AG04449 (cell line): ENCODE measurements around the gene COBL.

ENCODE experiments used
- CTCF ChIA-PET: fragments of 350-600 bp; formaldehyde crosslinking; extraction: SDS; loops from one replicate; lab custom pipeline; 2021; ENCODE audit warnings: antibody characterized with exemption; lab: Yijun Ruan, JAX
- POLR2A ChIA-PET: fragments of 400-600, 350-600 bp; formaldehyde crosslinking; extraction: SDS; loops from one replicate; lab custom pipeline; 2020; ENCODE audit warnings: antibody characterized with exemption, inconsistent platforms; lab: Yijun Ruan, JAX
- DNase-seq: peaks from one replicate; pipeline ENCODE4 v3.0.0-alpha.2; 2010; ENCODE audit warnings: low read depth, low spot score
- H3K4me3 ChIP-seq: 2 replicates; pipeline ENCODE4 v1.5.1; 2011; ENCODE audit warnings: low read depth, mild to moderate bottlenecking, control low read depth, low read length
- TF ChIP-seq, protein P1 (sequence below): IDR thresholded peaks from one replicate; pipeline ENCODE4 v1.5.1; 2011; ENCODE audit warnings: mild to moderate bottlenecking, moderate library complexity, low read length, control low read depth, inconsistent platforms; ENCODE audit not compliant: insufficient read depth; ENCODE audit errors: missing control alignments

Gene COBL

DNA sequence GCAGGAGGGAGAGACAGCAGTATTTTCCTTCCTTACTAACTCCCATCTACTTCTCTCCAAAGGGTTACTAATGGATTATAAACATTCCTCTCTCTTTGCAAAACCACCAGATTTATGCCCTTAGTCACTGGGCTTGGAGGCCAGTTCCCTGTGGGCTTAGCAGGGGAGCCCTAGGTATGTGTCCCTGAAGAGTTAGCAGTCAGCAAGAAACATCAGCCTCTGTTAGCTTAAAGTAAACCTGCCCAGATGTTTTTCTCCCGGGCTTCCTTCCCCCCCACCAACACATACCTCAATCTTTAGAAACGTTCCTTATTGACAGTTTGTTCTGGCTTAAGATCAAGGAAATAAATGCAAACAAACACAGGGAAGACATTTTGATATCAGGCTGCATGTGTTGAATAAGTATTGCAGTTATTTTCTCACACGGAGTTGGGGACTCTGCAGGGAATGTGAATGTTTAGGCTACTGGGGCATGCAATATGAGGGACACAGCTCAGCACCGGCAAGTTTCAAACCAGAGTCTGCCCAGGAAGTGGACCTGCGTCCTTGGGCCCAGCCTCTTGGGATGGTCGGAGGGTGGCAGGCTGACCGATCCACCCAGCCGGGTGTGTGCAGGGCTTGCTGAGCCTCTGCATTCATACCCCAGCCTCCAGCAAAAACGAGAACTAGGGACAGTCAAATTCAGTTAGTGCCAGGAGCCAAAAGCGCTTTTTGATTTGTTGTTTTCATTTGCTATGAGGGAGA is 281.9 kb downstream of the COBL start:
- TF ChIP-seq, protein P1, sequence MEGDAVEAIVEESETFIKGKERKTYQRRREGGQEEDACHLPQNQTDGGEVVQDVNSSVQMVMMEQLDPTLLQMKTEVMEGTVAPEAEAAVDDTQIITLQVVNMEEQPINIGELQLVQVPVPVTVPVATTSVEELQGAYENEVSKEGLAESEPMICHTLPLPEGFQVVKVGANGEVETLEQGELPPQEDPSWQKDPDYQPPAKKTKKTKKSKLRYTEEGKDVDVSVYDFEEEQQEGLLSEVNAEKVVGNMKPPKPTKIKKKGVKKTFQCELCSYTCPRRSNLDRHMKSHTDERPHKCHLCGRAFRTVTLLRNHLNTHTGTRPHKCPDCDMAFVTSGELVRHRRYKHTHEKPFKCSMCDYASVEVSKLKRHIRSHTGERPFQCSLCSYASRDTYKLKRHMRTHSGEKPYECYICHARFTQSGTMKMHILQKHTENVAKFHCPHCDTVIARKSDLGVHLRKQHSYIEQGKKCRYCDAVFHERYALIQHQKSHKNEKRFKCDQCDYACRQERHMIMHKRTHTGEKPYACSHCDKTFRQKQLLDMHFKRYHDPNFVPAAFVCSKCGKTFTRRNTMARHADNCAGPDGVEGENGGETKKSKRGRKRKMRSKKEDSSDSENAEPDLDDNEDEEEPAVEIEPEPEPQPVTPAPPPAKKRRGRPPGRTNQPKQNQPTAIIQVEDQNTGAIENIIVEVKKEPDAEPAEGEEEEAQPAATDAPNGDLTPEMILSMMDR, result no peak
- ChIA-PET POLR2A (interaction anchor here (0.7 to 2.4 kb wide), 4 partner anchors 11 to 115 kb away, joined by 3 to 5 read pairs (median 4); no protein-coding TSS in a partner anchor), CTCF (interaction anchor here (1.0 kb wide), 1 partner anchor 34 kb away, joined by 3 read pairs; no protein-coding TSS in a partner anchor)
- no peak for DNase-seq
- no peak overlapping the region for H3K4me3 ChIP-seq

- CTCF ChIA-PET, result interaction anchor here (1.0 kb wide), 1 partner anchor 35 kb away, joined by 3 read pairs; no protein-coding TSS in a partner anchor
- DNase-seq, result no peak
- TF ChIP-seq, protein P1, result no peak
- POLR2A ChIA-PET, result interaction anchor here (0.7 to 2.4 kb wide), 4 partner anchors 12 to 114 kb away, joined by 3 to 5 read pairs (median 4); no protein-coding TSS in a partner anchor
- no peak overlapping the region for H3K4me3 ChIP-seq
Measured at GRCh38 chr7:51033727-51034520, 282.7 kb downstream of the COBL start.

DNA sequence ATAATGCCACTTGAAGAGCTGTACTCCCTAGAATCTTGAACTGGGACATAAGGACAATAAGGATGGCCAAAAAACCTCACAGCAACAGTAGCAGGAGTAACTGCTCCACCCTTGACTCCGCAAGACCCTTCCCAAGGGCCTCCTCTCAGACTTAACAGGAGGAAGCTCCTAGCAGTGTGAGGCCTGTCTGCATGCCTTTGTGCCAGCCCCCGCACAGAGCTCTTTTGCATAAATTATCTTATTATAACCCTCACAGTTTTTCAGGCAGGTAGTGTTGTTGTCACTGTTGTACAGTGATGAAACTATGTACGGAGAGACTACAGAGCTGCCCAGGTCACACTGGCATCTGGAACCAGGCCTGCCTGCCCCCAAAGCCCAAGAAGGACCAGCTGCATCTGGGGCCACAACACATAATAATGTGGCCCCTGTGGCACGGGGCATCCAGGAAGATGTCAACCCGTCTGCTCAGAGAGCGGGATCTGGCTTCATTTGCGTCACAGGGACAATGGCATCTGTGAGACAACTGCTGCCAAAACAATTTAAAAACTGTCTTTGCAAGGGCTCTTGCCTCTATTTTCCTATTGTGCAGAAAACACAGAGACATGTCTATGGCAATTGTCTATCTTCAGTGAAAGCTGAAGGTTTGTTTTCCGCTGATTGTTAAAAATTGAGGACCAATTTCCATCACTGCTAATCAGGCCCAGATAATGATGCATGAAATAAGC is 284.7 kb downstream of the COBL start:
- ChIA-PET CTCF (interaction anchor here (2.2 kb wide), 1 partner anchor 109 kb away, joined by 6 read pairs; no protein-coding TSS in a partner anchor), POLR2A (no interaction called here)
- H3K4me3 ChIP-seq, result no peak overlapping the region
- DNase-seq, result no peak
- TF ChIP-seq, protein P1, result no peak

DNA sequence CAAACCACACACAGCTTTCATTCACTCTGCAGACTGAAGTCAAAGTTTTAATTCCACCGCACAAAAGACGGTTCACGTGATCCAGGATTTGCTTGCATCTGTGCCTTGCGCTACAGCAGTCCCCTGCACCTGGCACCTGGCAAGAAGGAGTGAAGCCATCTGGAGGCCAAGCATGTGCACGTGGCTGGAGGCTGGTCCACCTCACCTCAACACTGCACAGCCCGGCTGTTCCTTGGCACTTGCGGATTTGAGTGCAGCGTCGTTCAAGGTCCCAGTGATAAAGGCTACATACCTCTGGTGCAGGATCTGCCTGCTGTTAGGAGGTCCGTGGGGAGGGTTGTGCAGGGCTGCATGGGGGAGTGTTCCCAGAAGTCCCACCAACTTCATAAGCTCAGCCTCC is 285.4 kb downstream of the COBL start:
- TF ChIP-seq, protein P1, result no peak
- DNase-seq, result no peak
- CTCF ChIA-PET, result interaction anchor here (2.2 kb wide), 1 partner anchor 110 kb away, joined by 6 read pairs; no protein-coding TSS in a partner anchor
- no peak overlapping the region for H3K4me3 ChIP-seq
- POLR2A ChIA-PET, result no interaction called here

GRCh38 chr7:51029701-51030191 is 286.9 kb downstream of the COBL start:
- TF ChIP-seq, protein P1, result no peak
- CTCF ChIA-PET, result interaction anchor here (0.7 to 1.6 kb wide), 4 partner anchors 9 to 111 kb away, joined by 3 to 6 read pairs (median 4); no protein-coding TSS in a partner anchor
- POLR2A ChIA-PET, result interaction anchor here (0.6 to 1.5 kb wide), 4 partner anchors 10 to 202 kb away, joined by 3 to 11 read pairs (median 4); no protein-coding TSS in a partner anchor
- DNase-seq, result peak; percentile 84
- H3K4me3 ChIP-seq, result no peak overlapping the region
